AG10803 (cell line): ENCODE data around the gene NPY2R.

Experiments
- DNase-seq: peaks from one replicate; pipeline ENCODE4 v3.0.0; 2010; ENCODE audit warnings: low read depth
- H3K4me3 ChIP-seq: 2 replicates; pipeline ENCODE4 v1.5.1; 2011; ENCODE audit warnings: mild to moderate bottlenecking, low read length, control low read depth
- TF ChIP-seq, protein P1 (sequence below): conservative IDR thresholded peaks from 2 replicates; pipeline ENCODE4 v1.5.1; 2011; ENCODE audit warnings: mild to moderate bottlenecking, low read length, control low read depth, inconsistent platforms

NPY2R gene

DNA sequence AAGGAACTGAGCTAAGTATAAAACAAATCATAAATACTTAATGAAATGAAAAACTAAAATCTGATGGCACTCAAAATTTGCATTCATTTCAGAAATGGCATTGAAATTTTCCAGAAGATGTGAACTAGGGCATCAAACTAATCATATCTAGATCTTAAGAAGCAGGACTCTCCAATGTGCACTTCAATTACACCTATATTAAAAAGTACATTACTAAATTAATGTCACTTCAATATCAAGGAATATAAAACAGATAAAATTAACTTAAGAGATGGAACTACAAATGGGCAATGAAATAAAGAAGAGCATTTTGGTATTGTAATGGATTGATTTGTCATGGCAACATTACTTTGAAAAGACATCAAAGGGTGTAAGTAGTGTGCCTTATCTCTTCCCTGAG lies 20.3 kb downstream of the NPY2R start:
- DNase-seq, result no peak

DNA sequence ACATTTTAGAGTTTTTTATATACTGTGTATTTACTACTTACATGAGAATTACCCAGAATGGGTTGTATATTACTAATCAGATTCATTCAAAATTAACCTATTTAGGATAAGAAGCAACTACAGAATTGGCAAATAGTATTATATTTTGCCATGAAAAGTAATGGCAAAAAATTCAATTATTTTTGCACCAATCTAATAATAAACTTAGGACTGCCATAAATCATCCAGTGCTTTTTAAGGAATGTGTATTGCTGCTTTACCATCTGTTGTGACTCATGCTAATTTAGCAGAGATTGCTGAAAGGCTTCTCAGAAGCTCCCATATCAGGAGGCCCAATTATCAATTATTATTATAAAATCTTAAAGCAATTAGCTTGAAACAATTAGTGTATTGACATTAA lies 24.0 kb downstream of the NPY2R start:
- no peak overlapping the region for H3K4me3 ChIP-seq
- TF ChIP-seq, protein P1, sequence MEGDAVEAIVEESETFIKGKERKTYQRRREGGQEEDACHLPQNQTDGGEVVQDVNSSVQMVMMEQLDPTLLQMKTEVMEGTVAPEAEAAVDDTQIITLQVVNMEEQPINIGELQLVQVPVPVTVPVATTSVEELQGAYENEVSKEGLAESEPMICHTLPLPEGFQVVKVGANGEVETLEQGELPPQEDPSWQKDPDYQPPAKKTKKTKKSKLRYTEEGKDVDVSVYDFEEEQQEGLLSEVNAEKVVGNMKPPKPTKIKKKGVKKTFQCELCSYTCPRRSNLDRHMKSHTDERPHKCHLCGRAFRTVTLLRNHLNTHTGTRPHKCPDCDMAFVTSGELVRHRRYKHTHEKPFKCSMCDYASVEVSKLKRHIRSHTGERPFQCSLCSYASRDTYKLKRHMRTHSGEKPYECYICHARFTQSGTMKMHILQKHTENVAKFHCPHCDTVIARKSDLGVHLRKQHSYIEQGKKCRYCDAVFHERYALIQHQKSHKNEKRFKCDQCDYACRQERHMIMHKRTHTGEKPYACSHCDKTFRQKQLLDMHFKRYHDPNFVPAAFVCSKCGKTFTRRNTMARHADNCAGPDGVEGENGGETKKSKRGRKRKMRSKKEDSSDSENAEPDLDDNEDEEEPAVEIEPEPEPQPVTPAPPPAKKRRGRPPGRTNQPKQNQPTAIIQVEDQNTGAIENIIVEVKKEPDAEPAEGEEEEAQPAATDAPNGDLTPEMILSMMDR, result no peak
- DNase-seq, result no peak

More for the DNA sequence above, 20.3 kb downstream of the NPY2R start:
- TF ChIP-seq, protein P1, result no peak
- H3K4me3 ChIP-seq, result no peak overlapping the region

DNA sequence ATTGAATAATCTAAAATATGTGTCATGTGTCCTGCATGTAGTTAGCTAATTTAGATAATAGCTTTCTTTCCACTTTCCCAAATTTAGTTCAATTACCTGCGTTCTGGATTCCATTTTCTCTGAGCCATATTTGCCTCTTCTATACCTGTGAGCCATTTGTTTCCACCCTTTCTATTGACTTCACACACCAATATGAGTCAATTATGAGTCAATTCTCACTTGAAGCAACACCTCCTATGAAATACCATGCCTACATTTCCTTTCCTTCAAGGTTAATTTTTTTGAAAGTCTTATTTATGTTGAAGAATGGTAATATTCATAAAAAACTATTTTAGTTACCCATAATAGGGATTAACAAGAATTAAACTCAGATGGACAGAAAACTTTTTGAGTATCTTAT lies 25.8 kb downstream of the NPY2R start:
- TF ChIP-seq, protein P1, result no peak
- DNase-seq, result no peak
- no peak overlapping the region for H3K4me3 ChIP-seq

DNA sequence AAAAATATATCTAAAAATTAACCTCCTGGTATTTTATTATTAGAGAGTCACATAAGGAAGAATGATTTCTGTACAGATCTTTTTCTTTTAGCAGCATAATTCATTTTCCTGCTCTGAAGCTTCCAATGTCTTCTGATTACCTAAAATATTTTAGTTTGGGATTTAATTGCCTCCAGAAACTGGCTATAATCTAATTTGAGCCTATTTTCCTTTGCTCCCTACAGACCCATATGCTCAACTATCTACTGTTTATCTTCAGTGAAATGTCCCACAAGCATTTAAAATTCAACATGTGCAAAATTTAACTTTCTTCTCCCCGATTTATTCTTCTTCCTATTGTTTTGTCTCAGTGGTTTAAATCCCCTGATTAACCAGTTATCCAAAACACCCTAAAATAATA lies 29.1 kb downstream of the NPY2R start:
- no peak overlapping the region for H3K4me3 ChIP-seq
- TF ChIP-seq, protein P1, result no peak
- no peak for DNase-seq

DNA sequence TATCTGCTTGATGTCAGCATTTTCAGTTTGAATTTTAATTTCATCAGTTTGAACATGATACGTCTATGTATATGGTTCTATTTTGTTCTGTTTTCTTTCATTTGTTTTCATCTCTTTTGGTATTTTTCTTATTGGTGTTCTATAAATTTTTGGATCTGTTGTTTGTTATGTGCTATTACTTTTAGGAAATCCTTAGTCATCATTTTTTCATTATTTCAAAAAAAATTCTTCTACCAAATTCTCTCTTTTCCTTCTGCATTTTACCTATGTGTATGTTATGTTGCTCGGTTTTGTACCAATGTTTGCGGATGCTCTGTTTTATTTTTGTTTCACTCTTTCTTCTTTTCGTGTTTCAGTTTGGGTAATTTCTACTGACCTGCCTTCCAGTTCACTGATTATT lies 32.8 kb downstream of the NPY2R start:
- TF ChIP-seq, protein P1, result no peak
- no peak overlapping the region for H3K4me3 ChIP-seq
- no peak for DNase-seq

DNA sequence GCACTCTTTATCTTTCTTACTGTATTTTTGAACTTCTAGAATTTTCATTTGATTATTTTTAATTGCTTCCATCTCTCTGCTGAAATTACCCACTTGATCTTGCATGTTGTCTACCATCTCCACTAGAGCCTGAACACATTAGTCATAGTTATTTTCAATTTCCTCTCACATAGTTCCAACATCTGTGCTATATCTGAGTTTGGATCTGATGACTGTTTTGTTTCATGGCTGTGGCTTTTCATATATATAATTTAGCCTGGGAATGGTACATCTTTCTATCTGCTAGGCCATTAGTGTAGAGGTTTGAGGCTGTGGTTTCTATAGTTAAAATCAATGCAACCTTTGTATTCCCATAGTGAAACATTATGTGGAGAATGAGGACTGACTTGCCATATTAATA lies 33.2 kb downstream of the NPY2R start:
- DNase-seq, result no peak
- TF ChIP-seq, protein P1, result no peak
- no peak overlapping the region for H3K4me3 ChIP-seq

DNA sequence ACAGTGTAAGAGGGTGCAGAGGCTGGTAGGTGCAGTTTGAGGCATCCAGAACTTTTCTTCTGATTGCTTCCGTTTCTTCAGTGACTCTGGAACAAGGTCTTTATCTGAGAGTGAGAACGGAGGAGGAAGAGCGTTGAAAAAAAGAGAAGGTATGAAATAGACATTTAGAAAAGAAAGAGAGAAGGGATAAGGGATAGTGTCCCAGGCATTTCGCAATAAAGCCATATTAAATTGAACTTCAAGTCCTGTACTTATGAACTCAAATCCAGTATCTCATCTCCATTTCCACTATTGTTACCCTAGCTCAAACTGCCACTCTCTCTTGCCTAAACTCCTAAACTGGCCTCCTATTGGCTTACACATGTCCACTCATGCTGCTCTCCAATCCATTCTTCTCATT lies 36.7 kb downstream of the NPY2R start:
- TF ChIP-seq, protein P1, result no peak

More for the DNA sequence above, 36.7 kb downstream of the NPY2R start:
- H3K4me3 ChIP-seq, result no peak overlapping the region
- DNase-seq, result no peak
